ENCODE data around the gene PISD. TPM values are rescaled to one million over a fixed set of nuclear protein-coding genes. Genes with fewer than 3 reads are reported as not detected.
A peak's percentile ranks its signal among the peaks of the same experiment; 100 is the strongest.

The PISD gene
- total RNA-seq, 1 experiment from 2014 or later, result 36.0 TPM

DNA sequence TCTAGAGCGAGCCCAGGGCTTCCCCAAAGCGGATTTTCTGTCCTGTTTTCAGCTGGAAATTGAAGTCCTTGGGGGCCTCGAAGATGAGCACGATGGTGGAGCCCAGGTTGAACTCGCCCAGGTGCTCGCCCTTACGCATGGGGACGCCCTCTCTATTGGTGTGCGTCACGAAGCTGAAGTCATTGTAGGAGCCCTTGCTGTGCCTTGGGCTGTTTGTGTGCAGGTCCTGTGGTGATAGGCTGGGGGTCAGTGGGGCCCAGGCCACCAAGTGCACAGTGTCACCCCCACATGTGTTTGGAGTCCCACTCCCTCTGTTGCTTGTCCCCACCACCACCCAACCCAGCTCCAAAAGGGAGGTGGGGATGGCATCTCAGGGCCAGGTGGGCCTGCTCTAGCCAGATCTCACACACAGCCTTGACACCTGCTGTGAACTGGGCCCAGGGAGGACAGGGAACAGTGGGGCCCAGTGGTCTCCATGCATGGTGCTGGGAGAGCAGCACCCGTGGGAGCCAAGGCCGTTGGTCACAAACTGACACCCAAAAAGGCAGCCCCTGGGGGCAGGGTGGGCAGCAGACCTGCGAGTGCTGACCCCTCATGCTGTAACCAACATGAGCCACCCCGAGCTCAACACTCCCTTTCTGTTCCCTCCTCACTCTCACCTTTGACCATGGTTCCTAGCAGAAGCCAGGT is 42.3 kb downstream of the PISD start:
- Histone ChIP-seq H3K4me1 (ENCODE audit: insufficient read depth, low read length) (no peaks in the 10 kb centered on the region), H3K9me3 (ENCODE audit: low read length) (no peaks in the 10 kb centered on the region), H3K27ac (ENCODE audit: low read length) (no peak overlapping the region), H3K27me3 (ENCODE audit: low read length) (no peaks in the 10 kb centered on the region), H3K79me2 (ENCODE audit: low read length) (peaks cover 22% of the 10 kb centered on the region), H3K9me2 (replicated peaks; ENCODE audit: low read length) (no peaks in the 10 kb centered on the region), H2AFZ (ENCODE audit: low read length) (no peak overlapping the region), H3K4me3 (ENCODE audit: low read length) (no peak overlapping the region), H3K36me3 (ENCODE audit: low read depth, low read length) (no peaks in the 10 kb centered on the region; the same call in 1 of the 2 replicates), H3K4me2 (ENCODE audit: low read length) (no peak overlapping the region), H4K20me1 (ENCODE audit: low read length) (no peaks in the 10 kb centered on the region), H3K9ac (ENCODE audit: low read length) (no peak overlapping the region), H3F3A (ENCODE audit: low read length, unreplicated experiment) (no peaks in the 10 kb centered on the region)
- TF ChIP-seq, protein P1, sequence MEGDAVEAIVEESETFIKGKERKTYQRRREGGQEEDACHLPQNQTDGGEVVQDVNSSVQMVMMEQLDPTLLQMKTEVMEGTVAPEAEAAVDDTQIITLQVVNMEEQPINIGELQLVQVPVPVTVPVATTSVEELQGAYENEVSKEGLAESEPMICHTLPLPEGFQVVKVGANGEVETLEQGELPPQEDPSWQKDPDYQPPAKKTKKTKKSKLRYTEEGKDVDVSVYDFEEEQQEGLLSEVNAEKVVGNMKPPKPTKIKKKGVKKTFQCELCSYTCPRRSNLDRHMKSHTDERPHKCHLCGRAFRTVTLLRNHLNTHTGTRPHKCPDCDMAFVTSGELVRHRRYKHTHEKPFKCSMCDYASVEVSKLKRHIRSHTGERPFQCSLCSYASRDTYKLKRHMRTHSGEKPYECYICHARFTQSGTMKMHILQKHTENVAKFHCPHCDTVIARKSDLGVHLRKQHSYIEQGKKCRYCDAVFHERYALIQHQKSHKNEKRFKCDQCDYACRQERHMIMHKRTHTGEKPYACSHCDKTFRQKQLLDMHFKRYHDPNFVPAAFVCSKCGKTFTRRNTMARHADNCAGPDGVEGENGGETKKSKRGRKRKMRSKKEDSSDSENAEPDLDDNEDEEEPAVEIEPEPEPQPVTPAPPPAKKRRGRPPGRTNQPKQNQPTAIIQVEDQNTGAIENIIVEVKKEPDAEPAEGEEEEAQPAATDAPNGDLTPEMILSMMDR (conservative IDR thresholded peaks at IDR 0.05; ENCODE audit: low read depth, low read length), result no peak
- TF ChIP-seq EZH2phosphoT487 (IDR thresholded peaks at IDR 0.05; ENCODE audit: borderline replicate concordance, low read length) (no peak), EZH2 (IDR thresholded peaks at IDR 0.05; ENCODE audit: low read length, unreplicated experiment) (no peak)
- DNase-seq (no peak), ATAC-seq (no peak)
- intact Hi-C loops (cut with micrococcal nuclease), result no loop called here
- CTCF ChIA-PET, result interaction anchor here (0.7 kb wide), 1 partner anchor 63 kb away, joined by 3 read pairs; no protein-coding TSS in a partner anchor
- BruUV-seq (replicated peaks), result no TSS peak
- POLR2A ChIA-PET (ENCODE audit: unreplicated experiment), result no interaction called here

DNA sequence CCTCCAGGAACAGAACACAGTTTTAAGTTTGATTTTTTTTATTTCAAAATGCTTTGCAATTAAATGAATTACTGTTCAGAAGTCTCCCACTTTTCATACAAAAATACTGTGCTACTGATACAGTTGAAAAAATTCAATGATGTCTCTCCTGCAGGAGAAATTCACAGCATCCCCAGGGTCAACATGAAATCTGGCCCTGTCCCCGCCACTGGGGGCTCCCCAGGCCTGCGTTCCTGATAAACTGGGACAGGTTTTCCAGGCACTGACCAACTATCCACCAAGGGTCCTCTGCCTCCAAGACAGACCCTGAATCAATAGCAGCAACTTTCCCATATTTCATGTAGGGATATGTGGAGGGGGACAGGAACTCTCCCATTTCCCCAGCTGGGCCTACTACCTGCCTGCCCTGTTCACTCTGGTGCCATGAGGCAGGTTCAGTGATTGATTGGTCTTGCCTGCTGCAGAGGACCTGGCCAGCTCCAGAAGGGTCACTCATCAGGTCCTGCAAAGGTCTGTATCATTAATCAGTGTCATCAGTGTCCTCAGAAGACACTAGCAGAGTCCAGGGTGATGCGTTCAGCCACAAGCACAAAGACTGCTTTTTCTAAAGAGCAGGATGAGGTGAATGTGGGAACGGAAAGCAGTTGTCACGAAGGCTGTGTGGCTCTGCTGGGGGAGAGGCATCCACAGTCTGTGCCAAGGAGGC is 43.4 kb downstream of the PISD start:
- no peak overlapping the region for H3K4me2 ChIP-seq (ENCODE audit: low read length)
- no peaks in the 10 kb centered on the region for H3K27me3 ChIP-seq (ENCODE audit: low read length)
- ATAC-seq (no peak), DNase-seq (no peak)
- BruUV-seq (replicated peaks), result TSS peak; percentile 15
- no peak overlapping the region for H3K9ac ChIP-seq (ENCODE audit: low read length)
- no peak overlapping the region for H2AFZ ChIP-seq (ENCODE audit: low read length)
- intact Hi-C loops (cut with micrococcal nuclease), result no loop called here
- no peaks in the 10 kb centered on the region for H3F3A ChIP-seq (ENCODE audit: low read length, unreplicated experiment)
- POLR2A ChIA-PET (ENCODE audit: unreplicated experiment), result no interaction called here
- H3K9me3 ChIP-seq (ENCODE audit: low read length), result no peaks in the 10 kb centered on the region
- CTCF ChIA-PET, result no interaction called here
- peaks cover 12% of the 10 kb centered on the region for H3K79me2 ChIP-seq (ENCODE audit: low read length)
- H3K4me3 ChIP-seq (ENCODE audit: low read length), result no peak overlapping the region
- TF ChIP-seq, protein P1 (conservative IDR thresholded peaks at IDR 0.05; ENCODE audit: low read depth, low read length), result no peak
- TF ChIP-seq EZH2phosphoT487 (IDR thresholded peaks at IDR 0.05; ENCODE audit: borderline replicate concordance, low read length) (no peak), EZH2 (IDR thresholded peaks at IDR 0.05; ENCODE audit: low read length, unreplicated experiment) (no peak)
- no peak overlapping the region for H3K27ac ChIP-seq (ENCODE audit: low read length)
- H3K9me2 ChIP-seq (replicated peaks; ENCODE audit: low read length), result no peaks in the 10 kb centered on the region
- no peaks in the 10 kb centered on the region for H4K20me1 ChIP-seq (ENCODE audit: low read length)
- no peaks in the 10 kb centered on the region for H3K4me1 ChIP-seq (ENCODE audit: insufficient read depth, low read length)
- H3K36me3 ChIP-seq (ENCODE audit: low read depth, low read length), result no peaks in the 10 kb centered on the region; the same call in 1 of the 2 replicates

DNA sequence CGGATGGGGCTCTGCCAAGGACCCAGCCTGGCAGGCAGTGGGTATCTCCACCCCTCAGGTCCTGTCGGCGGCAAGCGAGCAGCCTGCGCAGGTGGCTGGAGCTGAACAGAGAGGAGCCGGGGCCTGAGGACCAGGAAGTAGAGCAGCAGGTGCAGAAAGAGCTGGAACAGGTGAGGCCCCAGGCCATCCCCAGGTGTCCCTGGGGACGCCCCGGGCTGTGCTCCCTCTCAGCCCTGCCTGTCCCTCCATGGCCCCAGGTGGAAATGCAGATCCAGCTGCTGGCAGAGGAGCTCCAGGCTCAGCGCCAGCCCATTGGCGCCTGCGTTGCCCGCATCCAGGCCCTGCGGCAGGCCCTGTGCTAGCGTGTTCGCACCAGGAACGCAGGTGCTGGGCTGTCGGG is 44.0 kb downstream of the PISD start:
- CTCF ChIA-PET, result no interaction called here
- intact Hi-C loops (cut with micrococcal nuclease), result no loop called here
- ATAC-seq, result no peak

More for the DNA sequence above, 44.0 kb downstream of the PISD start:
- Histone ChIP-seq H3F3A (ENCODE audit: low read length, unreplicated experiment) (no peaks in the 10 kb centered on the region), H4K20me1 (ENCODE audit: low read length) (no peaks in the 10 kb centered on the region), H3K79me2 (ENCODE audit: low read length) (peaks cover 7% of the 10 kb centered on the region; the same call in 1 of the 2 replicates), H3K9me3 (ENCODE audit: low read length) (no peaks in the 10 kb centered on the region), H3K9me2 (replicated peaks; ENCODE audit: low read length) (no peaks in the 10 kb centered on the region), H3K27ac (ENCODE audit: low read length) (no peak overlapping the region), H3K9ac (ENCODE audit: low read length) (no peak overlapping the region), H3K4me2 (ENCODE audit: low read length) (no peak overlapping the region), H3K36me3 (ENCODE audit: low read depth, low read length) (no peaks in the 10 kb centered on the region; the same call in 1 of the 2 replicates), H3K4me1 (ENCODE audit: insufficient read depth, low read length) (no peaks in the 10 kb centered on the region), H3K4me3 (ENCODE audit: low read length) (no peak overlapping the region), H2AFZ (ENCODE audit: low read length) (no peak overlapping the region), H3K27me3 (ENCODE audit: low read length) (no peaks in the 10 kb centered on the region)
- TF ChIP-seq EZH2 (IDR thresholded peaks at IDR 0.05; ENCODE audit: low read length, unreplicated experiment) (no peak), EZH2phosphoT487 (IDR thresholded peaks at IDR 0.05; ENCODE audit: borderline replicate concordance, low read length) (no peak)
- TF ChIP-seq, protein P1 (conservative IDR thresholded peaks at IDR 0.05; ENCODE audit: low read depth, low read length), result no peak
- POLR2A ChIA-PET (ENCODE audit: unreplicated experiment), result no interaction called here
- no peak for DNase-seq
- no TSS peak for BruUV-seq (replicated peaks)
